H9 (cell line): ENCODE data around the gene DTNBP1. TPM values are rescaled to one million over a fixed set of nuclear protein-coding genes. Genes with fewer than 3 reads are reported as not detected.
A peak's percentile ranks its signal among the peaks of the same experiment; 100 is the strongest.

ENCODE experiments used
- DNase-seq: peaks from one replicate; pipeline ENCODE4 v3.0.0-alpha.2; 2017
- H2AFZ ChIP-seq: one replicate; pipeline ENCODE4 v1.6.1; 2013; ENCODE audit warnings: mild to moderate bottlenecking, low read length, control low read depth, moderate library complexity
- H2AK5ac ChIP-seq: 2 replicates; pipeline ENCODE4 v1.6.1; 2013; ENCODE audit warnings: low read length, control low read depth, mixed read lengths; ENCODE audit not compliant: insufficient read length
- H2BK120ac ChIP-seq: one replicate; pipeline ENCODE4 v1.6.1; 2013; ENCODE audit warnings: low read depth, mild to moderate bottlenecking, low read length, control low read depth, inconsistent platforms; ENCODE audit not compliant: poor library complexity, severe bottlenecking
- H2BK12ac ChIP-seq: 2 replicates; pipeline ENCODE4 v1.6.1; 2013; ENCODE audit warnings: low read length, control low read depth, mixed read lengths, low read depth; ENCODE audit not compliant: insufficient read length
- H2BK15ac ChIP-seq: 2 replicates; pipeline ENCODE4 v1.6.1; 2013; ENCODE audit warnings: low read depth, low read length, control low read depth
- H2BK20ac ChIP-seq: one replicate; pipeline ENCODE4 v1.6.1; 2013; ENCODE audit warnings: low read depth, mild to moderate bottlenecking, low read length, control low read depth, inconsistent platforms; ENCODE audit not compliant: poor library complexity, severe bottlenecking
- H2BK5ac ChIP-seq: 2 replicates; pipeline ENCODE4 v1.6.1; 2013; ENCODE audit warnings: low read length, control low read depth, mixed read lengths; ENCODE audit not compliant: insufficient read length
- H3K14ac ChIP-seq: 2 replicates; pipeline ENCODE4 v1.6.1; 2013; ENCODE audit warnings: low read length, control low read depth; ENCODE audit not compliant: insufficient read depth
- H3K18ac ChIP-seq: 2 replicates; pipeline ENCODE4 v1.6.1; 2013; ENCODE audit warnings: low read depth, mild to moderate bottlenecking, mixed read lengths, low read length, control low read depth; ENCODE audit not compliant: insufficient read length
- H3K23ac ChIP-seq: 2 replicates; pipeline ENCODE4 v1.6.1; 2013; ENCODE audit warnings: low read length, control low read depth, mixed read lengths, low read depth; ENCODE audit not compliant: insufficient read length
- H3K23me2 ChIP-seq: 2 replicates; pipeline ENCODE4 v1.6.1; 2013; ENCODE audit warnings: low read depth, mild to moderate bottlenecking, mixed read lengths, low read length, control low read depth; ENCODE audit not compliant: insufficient read length, poor library complexity, severe bottlenecking
- H3K27ac ChIP-seq: 2 replicates; pipeline ENCODE4 v1.5.1; 2013; ENCODE audit warnings: low read length, control low read depth, mixed read lengths, low read depth; ENCODE audit not compliant: insufficient read length
- H3K27me3 ChIP-seq: 2 replicates; pipeline ENCODE4 v1.6.1; 2013; ENCODE audit warnings: low read length, control low read depth, inconsistent platforms; ENCODE audit not compliant: insufficient read depth
- H3K4ac ChIP-seq: 2 replicates; pipeline ENCODE4 v1.6.1; 2013; ENCODE audit warnings: low read depth, mild to moderate bottlenecking, control low read depth, inconsistent platforms, low read length, moderate library complexity
- H3K4me1 ChIP-seq: 2 replicates; pipeline ENCODE4 v1.6.1; 2013; ENCODE audit warnings: low read length, control low read depth, inconsistent platforms; ENCODE audit not compliant: insufficient read depth
- H3K4me2 ChIP-seq: 2 replicates; pipeline ENCODE4 v1.6.1; 2013; ENCODE audit warnings: low read length, control low read depth, mixed read lengths; ENCODE audit not compliant: insufficient read length, insufficient read depth
- H3K56ac ChIP-seq: 2 replicates; pipeline ENCODE4 v1.6.1; 2013; ENCODE audit warnings: low read depth, mild to moderate bottlenecking, mixed read lengths, low read length, control low read depth; ENCODE audit not compliant: insufficient read length
- H3K79me1 ChIP-seq: 2 replicates; pipeline ENCODE4 v1.6.1; 2013; ENCODE audit warnings: low read depth, mild to moderate bottlenecking, moderate library complexity, low read length, control low read depth, inconsistent platforms; ENCODE audit not compliant: insufficient read depth, poor library complexity, severe bottlenecking
- H3K79me2 ChIP-seq: 2 replicates; pipeline ENCODE4 v1.6.1; 2013; ENCODE audit warnings: low read length, control low read depth, inconsistent platforms; ENCODE audit not compliant: insufficient read depth
- H3K9ac ChIP-seq: 2 replicates; pipeline ENCODE4 v1.6.1; 2013; ENCODE audit warnings: low read length, control low read depth, mixed read lengths; ENCODE audit not compliant: insufficient read length; ENCODE audit errors: extremely low read depth
- H3K9me3 ChIP-seq: one replicate; pipeline ENCODE4 v1.6.1; 2013; ENCODE audit warnings: low read depth, low read length, inconsistent platforms; ENCODE audit not compliant: control insufficient read depth
- H3T11ph ChIP-seq: one replicate; pipeline ENCODE4 v1.6.1; 2013; ENCODE audit warnings: mild to moderate bottlenecking, low read length, control low read depth, inconsistent platforms
- H4K20me1 ChIP-seq: one replicate; pipeline ENCODE4 v1.6.1; 2013; ENCODE audit not compliant: control insufficient read depth, insufficient read length, insufficient read depth
- H4K5ac ChIP-seq: 2 replicates; pipeline ENCODE4 v1.6.1; 2013; ENCODE audit warnings: low read depth, mild to moderate bottlenecking, mixed read lengths, low read length, control low read depth; ENCODE audit not compliant: insufficient read length
- H4K8ac ChIP-seq: replicated peaks from 2 replicates; pipeline ENCODE4 v1.6.1; 2013; ENCODE audit warnings: low read length, control low read depth, mixed read lengths, low read depth; ENCODE audit not compliant: insufficient read length
- H4K91ac ChIP-seq: 2 replicates; pipeline ENCODE4 v1.6.1; 2013; ENCODE audit warnings: low read depth, mild to moderate bottlenecking, moderate library complexity, mixed read lengths, low read length, control low read depth; ENCODE audit not compliant: insufficient read length
- H3K27ac Mint-ChIP-seq, 3 experiments: 2 replicates in 2 of 3; 3 replicates in 1 of 3; pipeline ENCODE4 v1.8.0; 2020 to 2021; ENCODE audit warnings: mixed read lengths in 3 of 3, mild to moderate bottlenecking in 1 of 3, moderate library complexity in 1 of 3
- H3K27me3 Mint-ChIP-seq: 2 replicates; pipeline ENCODE4 v1.8.0; 2021; ENCODE audit warnings: low read depth, mild to moderate bottlenecking, moderate library complexity, mixed read lengths
- H3K36me3 Mint-ChIP-seq, 3 experiments: 2 replicates in 2 of 3; 3 replicates in 1 of 3; pipeline ENCODE4 v1.8.0; 2020 to 2021; ENCODE audit warnings: low read depth in 3 of 3, mixed read lengths in 3 of 3; ENCODE audit not compliant: insufficient read depth in 1 of 3
- H3K4me1 Mint-ChIP-seq, 2 experiments: 2 replicates each; pipeline ENCODE4 v1.8.0; 2020; ENCODE audit warnings: mixed read lengths in 2 of 2
- H3K4me3 Mint-ChIP-seq, 2 experiments: 2 replicates in 1 of 2; 3 replicates in 1 of 2; pipeline ENCODE4 v1.8.0; 2020 to 2021; ENCODE audit warnings: mild to moderate bottlenecking in 2 of 2, mixed read lengths in 2 of 2, moderate library complexity in 1 of 2
- H3K9me3 Mint-ChIP-seq, 2 experiments: 2 replicates in 1 of 2; 3 replicates in 1 of 2; pipeline ENCODE4 v1.8.0; 2020; ENCODE audit warnings: mild to moderate bottlenecking in 2 of 2, mixed read lengths in 2 of 2, moderate library complexity in 1 of 2
- WGBS: extraction: QIAGEN DNeasy Blood & Tissue Kit; methylation state at CpG from one replicate; pipeline ENCODE4 v1.1.7; 2013; ENCODE audit warnings: missing lambda C conversion rate, low lambda C conversion rate, mixed read lengths; ENCODE audit not compliant: insufficient read length; ENCODE audit errors: extremely low coverage; 5-methylcytosine and 5-hydroxymethylcytosine counted together
- total RNA-seq: library from RNA; stranded (reverse); gene quantifications from 2 replicates; pipeline ENCODE4 v1.2.1, GENCODE V29; 2021
- TF ChIP-seq, protein P1 (sequence below): fragments of 200-600 bp; sonication (generic); conservative IDR thresholded peaks from 3 replicates; pipeline ENCODE4 v1.8.0; 2021; ENCODE audit warnings: antibody characterized with exemption, mild to moderate bottlenecking

The DTNBP1 gene
- total RNA-seq, 1 experiment from 2014 or later = 12.9 TPM

DNA sequence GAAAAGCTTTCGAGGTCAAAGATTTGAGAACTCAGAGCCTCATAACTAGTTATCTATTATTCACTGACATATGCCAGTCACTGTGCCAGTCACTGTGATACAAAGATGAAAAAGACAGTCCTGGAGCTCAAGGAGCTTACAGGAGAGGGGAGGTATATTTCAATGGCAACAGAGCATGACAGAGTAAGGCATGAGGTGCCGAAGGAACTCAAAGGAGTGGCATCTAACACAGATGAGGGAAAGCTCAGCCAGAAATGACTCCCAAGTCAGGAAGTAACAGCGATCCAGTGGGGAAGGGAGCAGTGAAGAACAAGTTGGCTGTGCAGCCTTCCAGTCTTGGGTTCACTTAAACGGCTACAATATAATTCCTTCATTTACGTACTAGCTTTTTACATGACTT is 46.6 kb downstream of the DTNBP1 start:
- Mint-ChIP-seq H3K27me3 (no peaks in the 10 kb centered on the region), H3K27ac (peak overlapping the region in 2 of 3 experiments; percentile 76 to 80; a peak in 2 of 7 replicates), H3K9me3 (peaks cover 0 to 4% of the 10 kb centered on the region in 2 experiments; a peak in 1 of 5 replicates), H3K4me1 (peaks cover 29 to 33% of the 10 kb centered on the region in 2 experiments), H3K36me3 (peaks cover 12 to 28% (median 18%) of the 10 kb centered on the region in 3 experiments), H3K4me3 (peak overlapping the region in 1 of 2 experiments; percentile 8; a peak in 1 of 5 replicates)
- no peak overlapping the region for H2AFZ ChIP-seq
- no peak overlapping the region for H3K18ac ChIP-seq
- H4K91ac ChIP-seq = no peak overlapping the region
- no peaks in the 10 kb centered on the region for H3K23me2 ChIP-seq
- H4K20me1 ChIP-seq = no peaks in the 10 kb centered on the region
- H3K27me3 ChIP-seq = no peaks in the 10 kb centered on the region
- no peak overlapping the region for H3K27ac ChIP-seq
- no peak overlapping the region for H4K8ac ChIP-seq
- no peak overlapping the region for H3K56ac ChIP-seq
- H2BK5ac ChIP-seq = no peak overlapping the region
- H3K23ac ChIP-seq = no peak overlapping the region
- WGBS = no CpG with 5 or more reads among the region's 5 CpGs
- H3K4me1 ChIP-seq = peaks cover 5% of the 10 kb centered on the region; the same call in 1 of the 2 replicates
- no peaks in the 10 kb centered on the region for H3K79me2 ChIP-seq
- H3K9ac ChIP-seq = no peak overlapping the region
- H3T11ph ChIP-seq = no peak overlapping the region
- H2BK120ac ChIP-seq = no peak overlapping the region
- no peak overlapping the region for H4K5ac ChIP-seq
- no peak for DNase-seq
- H3K79me1 ChIP-seq = no peaks in the 10 kb centered on the region
- no peak overlapping the region for H3K4me2 ChIP-seq
- no peak overlapping the region for H3K14ac ChIP-seq
- no peak overlapping the region for H2BK20ac ChIP-seq
- TF ChIP-seq, protein P1, sequence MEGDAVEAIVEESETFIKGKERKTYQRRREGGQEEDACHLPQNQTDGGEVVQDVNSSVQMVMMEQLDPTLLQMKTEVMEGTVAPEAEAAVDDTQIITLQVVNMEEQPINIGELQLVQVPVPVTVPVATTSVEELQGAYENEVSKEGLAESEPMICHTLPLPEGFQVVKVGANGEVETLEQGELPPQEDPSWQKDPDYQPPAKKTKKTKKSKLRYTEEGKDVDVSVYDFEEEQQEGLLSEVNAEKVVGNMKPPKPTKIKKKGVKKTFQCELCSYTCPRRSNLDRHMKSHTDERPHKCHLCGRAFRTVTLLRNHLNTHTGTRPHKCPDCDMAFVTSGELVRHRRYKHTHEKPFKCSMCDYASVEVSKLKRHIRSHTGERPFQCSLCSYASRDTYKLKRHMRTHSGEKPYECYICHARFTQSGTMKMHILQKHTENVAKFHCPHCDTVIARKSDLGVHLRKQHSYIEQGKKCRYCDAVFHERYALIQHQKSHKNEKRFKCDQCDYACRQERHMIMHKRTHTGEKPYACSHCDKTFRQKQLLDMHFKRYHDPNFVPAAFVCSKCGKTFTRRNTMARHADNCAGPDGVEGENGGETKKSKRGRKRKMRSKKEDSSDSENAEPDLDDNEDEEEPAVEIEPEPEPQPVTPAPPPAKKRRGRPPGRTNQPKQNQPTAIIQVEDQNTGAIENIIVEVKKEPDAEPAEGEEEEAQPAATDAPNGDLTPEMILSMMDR = no peak
- H2BK15ac ChIP-seq = no peak overlapping the region
- H2BK12ac ChIP-seq = no peak overlapping the region
- no peak overlapping the region for H3K4ac ChIP-seq
- no peaks in the 10 kb centered on the region for H3K9me3 ChIP-seq
- no peak overlapping the region for H2AK5ac ChIP-seq
